T-helper 9 cell (primary cell): Measurements from ENCODE around the gene NDUFC2.
"Not testable (repeated sequence)": the region's sequence is repeated elsewhere in the genome, so short reads cannot be mapped to it uniquely, and the experiment has no call there.

Experiments used
- DNase-seq: peaks from one replicate; pipeline ENCODE4 v3.0.0-alpha.2; 2020

The NDUFC2 gene

GRCh38 chr11:78078218-78079167 lies 1.2 kb downstream of the NDUFC2 start:
- DNase-seq: no peak

- DNase-seq: not testable (repeated sequence)
Observed at GRCh38 chr11:78077592-78077991, 2.1 kb downstream of the NDUFC2 start.

- no peak for DNase-seq
Observed at GRCh38 chr11:78076733-78077403, 2.8 kb downstream of the NDUFC2 start.

GRCh38 chr11:78074756-78075155 lies 4.9 kb downstream of the NDUFC2 start:
- DNase-seq: no peak

GRCh38 chr11:78072455-78072854 lies 7.2 kb downstream of the NDUFC2 start:
- DNase-seq: no peak

- DNase-seq: no peak
Observed at GRCh38 chr11:78071717-78072116, 7.9 kb downstream of the NDUFC2 start.

GRCh38 chr11:78070621-78071020 lies 9.0 kb downstream of the NDUFC2 start:
- DNase-seq: no peak

- no peak for DNase-seq
Observed at GRCh38 chr11:78069465-78069864, 10.2 kb downstream of the NDUFC2 start.

- DNase-seq: no peak
Observed at GRCh38 chr11:78067704-78068103, 12.0 kb downstream of the NDUFC2 start.

GRCh38 chr11:78066471-78066870 lies 13.2 kb downstream of the NDUFC2 start:
- DNase-seq: no peak

GRCh38 chr11:78065203-78065602 lies 14.5 kb downstream of the NDUFC2 start:
- DNase-seq: no peak

- DNase-seq: no peak
Observed at GRCh38 chr11:78063440-78064181, 16.1 kb downstream of the NDUFC2 start, which contains the start of gene THRSP. Gene THRSP (plus strand): TSS chr11:78063861. CDS start chr11:78063882, 21 bp downstream.

GRCh38 chr11:78062671-78063070 lies 17.0 kb downstream of the NDUFC2 start:
- no peak for DNase-seq

GRCh38 chr11:78061921-78062311 lies 17.7 kb downstream of the NDUFC2 start:
- DNase-seq: no peak

- DNase-seq: no peak
Observed at GRCh38 chr11:78061088-78061920, 18.4 kb downstream of the NDUFC2 start.

GRCh38 chr11:78060533-78060932 lies 19.1 kb downstream of the NDUFC2 start:
- DNase-seq: no peak

GRCh38 chr11:78059749-78060328 lies 19.8 kb downstream of the NDUFC2 start:
- DNase-seq: not testable (repeated sequence)

- no peak for DNase-seq
Observed at GRCh38 chr11:78057462-78058055, 22.1 kb downstream of the NDUFC2 start.

- no peak for DNase-seq
Observed at GRCh38 chr11:78056093-78056492, 23.6 kb downstream of the NDUFC2 start.

GRCh38 chr11:78054971-78055370 lies 24.7 kb downstream of the NDUFC2 start:
- DNase-seq: no peak
